IMR-90 (cell line): ENCODE measurements around the gene STRADA. TPM values are rescaled to one million over a fixed set of nuclear protein-coding genes. Genes with fewer than 3 reads are reported as not detected.

Experiments
- ATAC-seq: fragments of 200-7000 bp; cut with Tn5 transposase; 2 replicates; pipeline ENCODE4 v1.9.1; 2020; ENCODE audit warnings: low read depth, mild to moderate bottlenecking, moderate library complexity
- BruUV-seq: library from RNA; stranded (reverse); fragments of 400-500 nt; replicated peaks from 2 replicates; lab custom pipeline; 2021; lab: Mats Ljungman, UMichigan
- CTCF ChIA-PET: fragments of 300-600 bp; formaldehyde crosslinking; extraction: SDS; loops from one replicate; lab custom pipeline; 2021; ENCODE audit warnings: antibody characterized with exemption; lab: Yijun Ruan, JAX
- POLR2A ChIA-PET: fragments of 300-600 bp; sonication (Branson Sonifier 250); formaldehyde crosslinking; loops from one replicate; lab custom pipeline; 2022; ENCODE audit warnings: antibody characterized with exemption; ENCODE audit not compliant: unreplicated experiment; lab: Charles Lee
- DNase-seq: peaks from one replicate; pipeline ENCODE4 v3.0.0; 2013
- H2AFZ ChIP-seq: replicated peaks from 2 replicates; pipeline ENCODE3; 2013; ENCODE audit warnings: low read length, mild to moderate bottlenecking; ENCODE audit not compliant: poor library complexity
- H2AK5ac ChIP-seq: 2 replicates; pipeline ENCODE4 v1.6.1; 2013; ENCODE audit warnings: low read depth, low read length, inconsistent platforms
- H2AK9ac ChIP-seq: replicated peaks from 2 replicates; pipeline ENCODE3; 2013; ENCODE audit warnings: mild to moderate bottlenecking, low read depth, low read length, moderate library complexity; ENCODE audit not compliant: poor library complexity
- H2BK120ac ChIP-seq: 2 replicates; pipeline ENCODE4 v1.6.1; 2013; ENCODE audit warnings: low read depth, low read length, inconsistent platforms
- H2BK15ac ChIP-seq: 3 replicates; pipeline ENCODE4 v1.6.1; 2013; ENCODE audit warnings: low read depth, low read length, inconsistent platforms
- H2BK20ac ChIP-seq: 2 replicates; pipeline ENCODE4 v1.6.1; 2013; ENCODE audit warnings: low read depth, mild to moderate bottlenecking, inconsistent platforms, low read length, moderate library complexity
- H2BK5ac ChIP-seq: 2 replicates; pipeline ENCODE4 v1.6.1; 2013; ENCODE audit warnings: mild to moderate bottlenecking, low read depth, low read length, inconsistent platforms; ENCODE audit not compliant: poor library complexity, severe bottlenecking
- H3K14ac ChIP-seq: replicated peaks from 2 replicates; pipeline ENCODE4 v1.6.1; 2013; ENCODE audit warnings: low read depth, low read length, inconsistent platforms
- H3K18ac ChIP-seq: 2 replicates; pipeline ENCODE4 v1.6.1; 2013; ENCODE audit warnings: low read depth, low read length, control low read depth
- H3K23ac ChIP-seq: 2 replicates; pipeline ENCODE4 v1.6.1; 2013; ENCODE audit warnings: low read depth, low read length, inconsistent platforms
- H3K27ac ChIP-seq: 2 replicates; pipeline ENCODE4 v1.5.1; 2013; ENCODE audit warnings: mild to moderate bottlenecking, control low read depth, low read length; ENCODE audit not compliant: insufficient read depth
- H3K27me3 ChIP-seq: 2 replicates; pipeline ENCODE4 v1.6.1; 2013; ENCODE audit warnings: low read length; ENCODE audit not compliant: control insufficient read depth, insufficient read depth
- H3K36me3 ChIP-seq: 2 replicates; pipeline ENCODE4 v1.6.1; 2013; ENCODE audit warnings: low read length, mixed read lengths; ENCODE audit not compliant: control insufficient read depth, insufficient read depth
- H3K4ac ChIP-seq: 2 replicates; pipeline ENCODE4 v1.6.1; 2013; ENCODE audit warnings: low read depth, low read length, inconsistent platforms
- H3K4me1 ChIP-seq: 2 replicates; pipeline ENCODE4 v1.6.1; 2013; ENCODE audit warnings: low read length, mixed read lengths; ENCODE audit not compliant: control insufficient read depth, insufficient read depth
- H3K4me2 ChIP-seq: 2 replicates; pipeline ENCODE4 v1.6.1; 2013; ENCODE audit warnings: low read depth, mild to moderate bottlenecking, control low read depth, low read length, moderate library complexity
- H3K4me3 ChIP-seq: 2 replicates; pipeline ENCODE4 v1.5.1; 2013; ENCODE audit warnings: low read depth, mild to moderate bottlenecking, control low read depth, low read length, moderate library complexity; ENCODE audit not compliant: insufficient read depth
- H3K56ac ChIP-seq: 2 replicates; pipeline ENCODE4 v1.6.1; 2013; ENCODE audit warnings: low read length, inconsistent platforms; ENCODE audit not compliant: insufficient read depth; ENCODE audit errors: extremely low read depth
- H3K79me1 ChIP-seq, 2 experiments: 2 replicates each; pipeline ENCODE4 v1.6.1; 2013; ENCODE audit warnings: low read length in 2 of 2, inconsistent platforms in 1 of 2, low read depth in 1 of 2
- H3K9ac ChIP-seq: 2 replicates; pipeline ENCODE4 v1.6.1; 2013; ENCODE audit warnings: low read depth, low read length, control low read depth
- H3K9me1 ChIP-seq: 2 replicates; pipeline ENCODE4 v1.6.1; 2013; ENCODE audit warnings: low read length, inconsistent platforms; ENCODE audit not compliant: insufficient read depth
- H3K9me3 ChIP-seq: 2 replicates; pipeline ENCODE4 v1.6.1; 2013; ENCODE audit warnings: low read length; ENCODE audit not compliant: control insufficient read depth, insufficient read depth
- H4K20me1 ChIP-seq: 2 replicates; pipeline ENCODE4 v1.6.1; 2013; ENCODE audit warnings: low read length, inconsistent platforms; ENCODE audit not compliant: insufficient read depth
- H4K5ac ChIP-seq: 2 replicates; pipeline ENCODE4 v1.6.1; 2013; ENCODE audit warnings: mild to moderate bottlenecking, low read depth, low read length, control low read depth
- H4K8ac ChIP-seq, 2 experiments: 2 replicates each; pipeline ENCODE4 v1.6.1; 2013; ENCODE audit warnings: low read depth in 2 of 2, low read length in 2 of 2, control low read depth in 1 of 2, inconsistent platforms in 1 of 2
- H4K91ac ChIP-seq: 2 replicates; pipeline ENCODE4 v1.6.1; 2013; ENCODE audit warnings: low read depth, low read length, inconsistent platforms; ENCODE audit not compliant: insufficient read depth
- BHLHE40 ChIP-seq: fragments of 150-350 bp; IDR thresholded peaks from 2 replicates; pipeline ENCODE4 v1.6.1; 2016; ENCODE audit warnings: mild to moderate bottlenecking, low read depth, low read length
- FOS ChIP-seq: fragments of 150-350 bp; IDR thresholded peaks from 2 replicates; pipeline ENCODE4 v1.6.1; 2016; ENCODE audit warnings: low read depth, low read length
- MAZ ChIP-seq: IDR thresholded peaks from 2 replicates; pipeline ENCODE4 v1.6.1; 2012; ENCODE audit warnings: low read depth, mild to moderate bottlenecking, low read length, improper control_type of control experiment, moderate library complexity, borderline replicate concordance
- RCOR1 ChIP-seq: IDR thresholded peaks from 2 replicates; pipeline ENCODE4 v1.6.1; 2012; ENCODE audit warnings: mild to moderate bottlenecking, low read length, improper control_type of control experiment; ENCODE audit not compliant: insufficient replicate concordance
- WGBS, 2 experiments: methylation state at CpG; one replicate each; pipeline versions ENCODE4 v1.1.5 to v1.1.7; 2013; ENCODE audit warnings: missing lambda C conversion rate in 2 of 2; ENCODE audit not compliant: insufficient read length in 1 of 2; ENCODE audit errors: extremely low coverage in 2 of 2; 5-methylcytosine and 5-hydroxymethylcytosine counted together
- dilution Hi-C: fragments of 300-500 bp; cut with HindIII; formaldehyde crosslinking; loops from one replicate; pipeline ENCODE4 v1.14.3; 2018; ENCODE audit warnings: low sequenced_read_pairs; ENCODE audit not compliant: unreplicated experiment
- in situ Hi-C: fragments of 300-500 bp; cut with MboI; formaldehyde crosslinking; loops from 3 replicates; pipeline ENCODE4 v1.14.3; 2019; ENCODE audit warnings: low sequenced_read_pairs, inconsistent platforms, mixed read lengths
- intact Hi-C: fragments of 100-400 bp; cut with micrococcal nuclease; formaldehyde crosslinking; loops from 2 replicates; pipeline ENCODE4 v1.10.0; 2022
- polyA plus RNA-seq, 3 experiments: library from polyadenylated mRNA; depleted of rRNA; stranded (reverse); fragments of >200 nt; gene quantifications; 2 replicates each; pipeline ENCODE4 v1.2.3, GENCODE V29; 2012; ENCODE audit warnings: low replicate concordance in 1 of 3
- total RNA-seq: library from RNA; depleted of rRNA; stranded (reverse); fragments of >200 nt; gene quantifications from 2 replicates; pipeline ENCODE4 v1.2.3, GENCODE V29; 2012

The STRADA gene
- total and polyA plus RNA-seq, 2 of the 4 experiments (the other 2 are of a cell fraction) = 19.9 to 30.9 TPM

GRCh38 chr17:63676584-63676983, 65.0 kb downstream of the STRADA start:
- H3K18ac ChIP-seq = no peak overlapping the region
- H4K91ac ChIP-seq = no peak overlapping the region
- no peak overlapping the region for H3K14ac ChIP-seq
- no peak overlapping the region for H3K23ac ChIP-seq
- no peak overlapping the region for H3K9ac ChIP-seq
- DNase-seq (no peak), ATAC-seq (no peak)
- 0 out of 2 replicates have a peak, but pooled peaks cover 3% of the 10 kb centered on the region for H3K9me1 ChIP-seq
- H4K5ac ChIP-seq = no peak overlapping the region
- H3K79me1 ChIP-seq = peaks cover 0 to 3% of the 10 kb centered on the region in 2 experiments; a peak in 1 of 4 replicates
- no peak overlapping the region for H3K56ac ChIP-seq
- no peak overlapping the region for H3K4me2 ChIP-seq
- H2BK120ac ChIP-seq = no peak overlapping the region
- POLR2A ChIA-PET = no interaction called here
- peaks cover 3% of the 10 kb centered on the region; the same call in 1 of the 2 replicates for H4K20me1 ChIP-seq
- H3K4me3 ChIP-seq = no peak overlapping the region
- CTCF ChIA-PET = no interaction called here
- no peaks in the 10 kb centered on the region for H3K27me3 ChIP-seq
- peaks cover 6% of the 10 kb centered on the region for H3K36me3 ChIP-seq
- no peak overlapping the region for H2AK5ac ChIP-seq
- no peak for TF ChIP-seq RCOR1
- TF ChIP-seq BHLHE40 = no peak
- TF ChIP-seq FOS = no peak
- TF ChIP-seq MAZ = no peak
- WGBS, 2 experiments = no CpG with 5 or more reads among the region's 3 CpGs
- dilution Hi-C loops = no loop called here
- H2AK9ac ChIP-seq = no peak overlapping the region
- intact Hi-C loops = loop anchor here (5.0 kb wide), 1 partner anchor 49 kb away; no protein-coding TSS in a partner anchor
- no peak overlapping the region for H3K4ac ChIP-seq
- H4K8ac ChIP-seq = no peak overlapping the region
- no TSS peak for BruUV-seq
- no peak overlapping the region for H3K27ac ChIP-seq
- H2BK20ac ChIP-seq = no peak overlapping the region
- H3K9me3 ChIP-seq = no peaks in the 10 kb centered on the region
- H2BK15ac ChIP-seq = no peak overlapping the region
- H2BK5ac ChIP-seq = no peak overlapping the region
- in situ Hi-C loops = no loop called here
- H3K4me1 ChIP-seq = peaks cover 10% of the 10 kb centered on the region
- no peak overlapping the region for H2AFZ ChIP-seq
